Testis (tissue), 2 donors: ENCODE measurements around the gene FILIP1.

ENCODE experiments used
- POLR2A ChIP-seq: fragments of 450-650 bp; IDR thresholded peaks from one replicate; pipeline ENCODE4 v1.6.1; 2017; ENCODE audit warnings: antibody characterized with exemption, mild to moderate bottlenecking, moderate library complexity
- TF ChIP-seq, protein P1 (sequence below), 3 experiments: fragments of 450-650 bp in 2 of 3; fragments of 200-600 bp in 1 of 3; sonication (generic) in 1 of 3; IDR thresholded peaks; one replicate each; pipeline ENCODE4 v1.5.1; 2016 to 2019; ENCODE audit warnings: antibody characterized with exemption in 3 of 3, mild to moderate bottlenecking in 2 of 3, moderate library complexity in 1 of 3

DNA sequence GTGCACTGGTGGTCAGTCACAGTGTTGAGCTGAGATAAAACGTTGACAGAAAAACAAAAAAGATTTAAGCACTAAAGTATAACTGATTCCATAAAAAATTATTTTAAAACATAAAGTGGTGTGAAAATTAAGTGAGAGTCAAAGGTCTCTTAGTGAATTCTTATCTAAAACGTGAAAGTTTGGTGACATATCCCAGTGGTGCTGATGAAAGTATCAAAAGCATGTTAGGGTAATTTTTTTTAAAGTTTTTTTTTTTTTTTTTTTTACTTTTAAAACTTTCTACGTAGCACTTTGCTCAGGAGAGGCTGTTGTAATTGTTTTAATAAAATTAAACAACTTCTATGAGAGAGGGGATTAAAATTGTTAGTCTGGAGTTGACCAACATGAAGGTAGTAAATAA is 143.4 kb downstream of the FILIP1 start:
- TF ChIP-seq, protein P1, sequence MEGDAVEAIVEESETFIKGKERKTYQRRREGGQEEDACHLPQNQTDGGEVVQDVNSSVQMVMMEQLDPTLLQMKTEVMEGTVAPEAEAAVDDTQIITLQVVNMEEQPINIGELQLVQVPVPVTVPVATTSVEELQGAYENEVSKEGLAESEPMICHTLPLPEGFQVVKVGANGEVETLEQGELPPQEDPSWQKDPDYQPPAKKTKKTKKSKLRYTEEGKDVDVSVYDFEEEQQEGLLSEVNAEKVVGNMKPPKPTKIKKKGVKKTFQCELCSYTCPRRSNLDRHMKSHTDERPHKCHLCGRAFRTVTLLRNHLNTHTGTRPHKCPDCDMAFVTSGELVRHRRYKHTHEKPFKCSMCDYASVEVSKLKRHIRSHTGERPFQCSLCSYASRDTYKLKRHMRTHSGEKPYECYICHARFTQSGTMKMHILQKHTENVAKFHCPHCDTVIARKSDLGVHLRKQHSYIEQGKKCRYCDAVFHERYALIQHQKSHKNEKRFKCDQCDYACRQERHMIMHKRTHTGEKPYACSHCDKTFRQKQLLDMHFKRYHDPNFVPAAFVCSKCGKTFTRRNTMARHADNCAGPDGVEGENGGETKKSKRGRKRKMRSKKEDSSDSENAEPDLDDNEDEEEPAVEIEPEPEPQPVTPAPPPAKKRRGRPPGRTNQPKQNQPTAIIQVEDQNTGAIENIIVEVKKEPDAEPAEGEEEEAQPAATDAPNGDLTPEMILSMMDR (IDR thresholded peaks at IDR 0.05) = no peak
- no peak for TF ChIP-seq POLR2A
